HG03196 (cell line): ENCODE data around the gene LACRT.
A peak's percentile ranks its signal among the peaks of the same experiment; 100 is the strongest.
"Not testable (repeated sequence)": the region's sequence is repeated elsewhere in the genome, so short reads cannot be mapped to it uniquely, and the experiment has no call there.

Source experiments
- ATAC-seq: cut with Tn5 transposase; IDR thresholded peaks from one replicate; pipeline ENCODE4 v1.9.1; 2021; ENCODE audit not compliant: unreplicated experiment

LACRT gene

GRCh38 chr12:54634795-54635194 lies at the start of gene LACRT:
LACRT (minus strand) TSS chr12:54634895; CDS start chr12:54634841, 54 bp downstream.
- no peak for ATAC-seq

GRCh38 chr12:54683398-54683797 lies 48.7 kb upstream of the LACRT start:
- no peak for ATAC-seq

GRCh38 chr12:54682674-54683073 lies 48.0 kb upstream of the LACRT start:
- ATAC-seq = no peak

GRCh38 chr12:54680374-54680773 lies 45.7 kb upstream of the LACRT start:
- ATAC-seq = no peak

GRCh38 chr12:54678131-54678530 lies 43.4 kb upstream of the LACRT start:
- no peak for ATAC-seq

GRCh38 chr12:54667945-54668344 lies 33.2 kb upstream of the LACRT start:
- no peak for ATAC-seq

- ATAC-seq = no peak
These were observed 31.3 kb upstream of the LACRT start for GRCh38 chr12:54666008-54666407.

- not testable (repeated sequence) for ATAC-seq
These were observed 30.4 kb upstream of the LACRT start for GRCh38 chr12:54665022-54665635.

GRCh38 chr12:54663603-54664002 lies 28.9 kb upstream of the LACRT start:
- no peak for ATAC-seq

GRCh38 chr12:54662026-54662425 lies 27.3 kb upstream of the LACRT start:
- ATAC-seq = no peak

- ATAC-seq = no peak
These were observed 26.4 kb upstream of the LACRT start for GRCh38 chr12:54661048-54661447.

- ATAC-seq = no peak
These were observed 25.7 kb upstream of the LACRT start for GRCh38 chr12:54660320-54660962.

- ATAC-seq = peak; percentile 55
These were observed 23.9 kb upstream of the LACRT start for GRCh38 chr12:54658306-54659264.

GRCh38 chr12:54657105-54657607 lies 22.5 kb upstream of the LACRT start:
- no peak for ATAC-seq

GRCh38 chr12:54654926-54655325 lies 20.2 kb upstream of the LACRT start:
- no peak for ATAC-seq

GRCh38 chr12:54653025-54653424 lies 18.3 kb upstream of the LACRT start:
- ATAC-seq = no peak

- ATAC-seq = no peak
These were observed 16.2 kb upstream of the LACRT start for GRCh38 chr12:54650889-54651288.

- ATAC-seq = no peak
These were observed 15.7 kb upstream of the LACRT start for GRCh38 chr12:54650409-54650808.

GRCh38 chr12:54649825-54650224 lies 15.1 kb upstream of the LACRT start:
- no peak for ATAC-seq

- no peak for ATAC-seq
These were observed 13.6 kb upstream of the LACRT start, which contains the start of gene DCD for GRCh38 chr12:54648265-54648664. DCD (minus strand) TSS chr12:54648365; CDS start chr12:54648303, 62 bp downstream.

- no peak for ATAC-seq
These were observed 6.9 kb upstream of the LACRT start for GRCh38 chr12:54641554-54641953.
